GM18861 (cell line): ENCODE data around the gene HEG1.
A peak's percentile ranks its signal among the peaks of the same experiment; 100 is the strongest.
"Not testable (repeated sequence)": the region's sequence is repeated elsewhere in the genome, so short reads cannot be mapped to it uniquely, and the experiment has no call there.

ENCODE experiments used
- ATAC-seq: cut with Tn5 transposase; IDR thresholded peaks from one replicate; pipeline ENCODE4 v1.9.1; 2021; ENCODE audit not compliant: unreplicated experiment

Gene HEG1

GRCh38 chr3:124963755-124964154 is 92.0 kb downstream of the HEG1 start:
- no peak for ATAC-seq

- ATAC-seq: no peak
Measured at GRCh38 chr3:124962403-124962940, 93.3 kb downstream of the HEG1 start.

GRCh38 chr3:124960698-124961097 is 95.1 kb downstream of the HEG1 start:
- ATAC-seq: no peak

- ATAC-seq: no peak
Measured at GRCh38 chr3:124960105-124960504, 95.7 kb downstream of the HEG1 start.

- ATAC-seq: not testable (repeated sequence)
Measured at GRCh38 chr3:124957951-124958350, 97.8 kb downstream of the HEG1 start.

GRCh38 chr3:124952282-124952855 is 103.4 kb downstream of the HEG1 start:
- ATAC-seq: no peak

GRCh38 chr3:124951511-124952281 is 104.1 kb downstream of the HEG1 start:
- ATAC-seq: no peak

- ATAC-seq: no peak
Measured at GRCh38 chr3:124950026-124950425, 105.8 kb downstream of the HEG1 start.

- no peak for ATAC-seq
Measured at GRCh38 chr3:124942613-124943012, 113.2 kb downstream of the HEG1 start.

- ATAC-seq: no peak
Measured at GRCh38 chr3:124941771-124942170, 114.0 kb downstream of the HEG1 start.

GRCh38 chr3:124939661-124940060 is 116.1 kb downstream of the HEG1 start:
- ATAC-seq: no peak

GRCh38 chr3:124938896-124939295 is 116.9 kb downstream of the HEG1 start:
- ATAC-seq: no peak

- no peak for ATAC-seq
Measured at GRCh38 chr3:124937049-124937448, 118.7 kb downstream of the HEG1 start.

GRCh38 chr3:124935794-124936542 is 119.8 kb downstream of the HEG1 start:
- no peak for ATAC-seq

- no peak for ATAC-seq
Measured at GRCh38 chr3:124935264-124935663, 120.5 kb downstream of the HEG1 start.

GRCh38 chr3:124934577-124934976 is 121.2 kb downstream of the HEG1 start, which contains the start of gene MUC13:
MUC13 (minus strand) TSS chr3:124934751; CDS start chr3:124934712, 39 bp downstream.
- ATAC-seq: no peak

- ATAC-seq: no peak
Measured at GRCh38 chr3:124928333-124929202, 127.2 kb downstream of the HEG1 start.

- ATAC-seq: peak; percentile 59
Measured at GRCh38 chr3:124927574-124928045, 128.2 kb downstream of the HEG1 start.

GRCh38 chr3:124926426-124927101 is 129.2 kb downstream of the HEG1 start:
- no peak for ATAC-seq

- ATAC-seq: no peak
Measured at GRCh38 chr3:124924741-124925140, 131.1 kb downstream of the HEG1 start.
